CD4-positive, alpha-beta T cell treated with Interleukin-2 at 100 ng/mL for 4 hours (primary cell): ENCODE data around the gene BARX2.

Experiments
- DNase-seq: peaks from one replicate; pipeline ENCODE4 v3.0.0-alpha.2; 2020; ENCODE audit warnings: low spot score

Gene BARX2

DNA sequence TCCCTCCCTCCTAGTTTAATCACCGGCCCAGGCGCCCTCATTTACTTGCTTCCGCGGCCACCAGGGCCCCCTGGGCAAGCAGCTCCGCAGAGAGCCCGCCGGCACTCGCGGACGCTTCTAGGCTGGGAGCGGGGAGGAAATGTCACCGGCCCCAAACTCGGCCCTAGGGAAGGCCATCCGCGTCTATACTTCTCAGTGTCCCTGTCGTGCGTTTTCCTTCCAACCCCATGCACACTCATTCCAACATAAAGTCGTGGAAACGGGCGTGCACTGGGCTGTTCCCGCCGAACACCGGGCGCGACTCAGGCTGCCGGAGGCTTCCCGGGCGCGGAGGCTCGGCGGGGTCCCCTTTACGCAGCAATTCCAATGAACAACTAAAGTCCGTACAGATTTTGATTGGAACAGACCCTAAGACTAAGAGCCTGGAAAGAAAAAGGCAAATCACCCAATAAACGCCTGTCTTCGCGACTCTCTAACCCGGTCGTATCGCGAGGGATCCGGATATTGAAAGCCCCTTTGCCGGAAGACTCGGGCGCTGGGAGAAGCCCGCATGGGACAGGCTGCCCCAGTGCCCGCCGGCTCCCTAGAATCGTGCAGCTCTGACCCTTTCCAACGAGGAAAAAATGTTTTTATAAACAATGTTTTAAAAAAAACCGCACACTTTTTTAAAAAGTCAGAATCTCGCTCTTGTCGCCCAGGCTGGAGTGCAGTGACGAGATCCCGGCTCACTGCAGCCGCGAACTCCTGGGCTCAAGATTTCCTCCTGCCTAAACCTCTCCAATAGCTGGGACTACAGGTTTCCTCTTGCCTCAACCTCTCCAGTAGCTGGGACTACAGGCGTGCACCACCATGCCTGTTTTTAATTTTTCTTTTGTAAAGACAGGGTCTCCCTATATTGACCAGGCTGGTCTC, 1.3 kb upstream of the BARX2 start:
- DNase-seq = no peak

GRCh38 chr11:129374993-129375750, 476 bp upstream of the BARX2 start:
- DNase-seq = no peak

- DNase-seq = no peak
Observed at GRCh38 chr11:129376658-129377341, 1.2 kb downstream of the BARX2 start.

DNA sequence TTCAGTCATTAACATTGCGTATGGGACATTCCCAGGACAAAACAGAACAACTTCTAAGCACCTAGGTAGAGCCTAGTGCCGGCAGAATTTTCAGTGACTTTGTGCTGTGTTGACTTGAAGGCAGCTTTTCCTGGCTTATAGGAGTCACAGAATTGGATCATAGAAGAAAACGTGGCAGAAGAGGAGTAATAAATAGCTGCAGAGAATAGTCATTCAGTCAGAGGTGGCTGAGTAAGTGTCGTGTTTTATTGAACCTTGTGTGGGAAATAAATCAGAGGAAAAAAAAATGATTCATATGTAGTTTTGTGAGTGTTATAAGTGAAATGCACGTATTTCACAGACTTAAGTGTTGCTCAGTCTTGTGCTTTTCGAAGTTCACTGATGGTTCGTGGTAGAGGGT, 2.1 kb downstream of the BARX2 start:
- no peak for DNase-seq

- no peak for DNase-seq
Observed at GRCh38 chr11:129380413-129380812, 4.8 kb downstream of the BARX2 start.

DNA sequence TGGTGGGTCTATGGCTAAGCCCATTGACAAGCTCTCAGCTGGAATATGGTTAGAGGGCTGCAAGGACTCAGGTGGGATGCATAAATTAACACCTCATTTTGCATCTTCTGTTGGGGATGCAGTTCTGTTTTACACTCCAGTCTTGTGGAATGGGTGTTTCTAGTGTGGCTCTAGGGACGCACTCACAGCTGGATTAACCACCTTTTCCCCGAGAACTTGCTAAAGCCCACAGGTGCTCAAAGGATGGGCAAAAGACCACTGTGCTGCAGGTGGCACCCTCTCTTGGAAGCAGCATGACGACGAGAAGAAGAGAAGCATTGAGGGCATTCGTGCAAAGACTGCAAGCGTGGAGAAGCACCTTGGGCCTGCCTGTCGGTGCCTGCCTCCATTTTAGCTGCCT, 6.9 kb downstream of the BARX2 start:
- no peak for DNase-seq

DNA sequence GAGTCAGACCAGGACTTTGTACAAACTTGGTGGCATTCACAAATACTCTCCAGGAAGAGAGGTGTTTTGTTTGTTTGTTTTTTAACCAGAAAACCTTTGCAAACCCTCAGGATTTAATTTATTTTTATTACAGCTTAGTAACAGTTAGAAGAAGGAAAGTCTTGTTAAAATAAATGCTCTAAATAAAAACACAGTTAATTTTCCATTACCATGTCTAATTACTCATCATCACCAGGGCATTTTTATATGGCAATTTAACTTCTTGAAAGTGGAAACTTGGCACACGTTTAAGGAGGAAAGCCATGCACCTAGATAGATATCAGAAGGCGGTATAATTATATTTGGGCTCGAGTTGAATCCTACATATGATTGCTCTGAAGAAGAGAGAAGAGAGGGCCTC, 7.4 kb downstream of the BARX2 start:
- DNase-seq = no peak

- no peak for DNase-seq
Observed at GRCh38 chr11:129383502-129383901, 7.9 kb downstream of the BARX2 start.

- no peak for DNase-seq
Observed at GRCh38 chr11:129384415-129384814, 8.8 kb downstream of the BARX2 start.

- no peak for DNase-seq
Observed at GRCh38 chr11:129385801-129386200, 10.2 kb downstream of the BARX2 start.

- DNase-seq = no peak
Observed at GRCh38 chr11:129386795-129387397, 11.2 kb downstream of the BARX2 start.

GRCh38 chr11:129387434-129387833, 11.8 kb downstream of the BARX2 start:
- DNase-seq = no peak

GRCh38 chr11:129388824-129389223, 13.2 kb downstream of the BARX2 start:
- no peak for DNase-seq

GRCh38 chr11:129390303-129390821, 14.7 kb downstream of the BARX2 start:
- DNase-seq = no peak

- no peak for DNase-seq
Observed at GRCh38 chr11:129391360-129391759, 15.7 kb downstream of the BARX2 start.

GRCh38 chr11:129391821-129392220, 16.2 kb downstream of the BARX2 start:
- DNase-seq = no peak

GRCh38 chr11:129392995-129393394, 17.3 kb downstream of the BARX2 start:
- no peak for DNase-seq

- no peak for DNase-seq
Observed at GRCh38 chr11:129394709-129395108, 19.1 kb downstream of the BARX2 start.

DNA sequence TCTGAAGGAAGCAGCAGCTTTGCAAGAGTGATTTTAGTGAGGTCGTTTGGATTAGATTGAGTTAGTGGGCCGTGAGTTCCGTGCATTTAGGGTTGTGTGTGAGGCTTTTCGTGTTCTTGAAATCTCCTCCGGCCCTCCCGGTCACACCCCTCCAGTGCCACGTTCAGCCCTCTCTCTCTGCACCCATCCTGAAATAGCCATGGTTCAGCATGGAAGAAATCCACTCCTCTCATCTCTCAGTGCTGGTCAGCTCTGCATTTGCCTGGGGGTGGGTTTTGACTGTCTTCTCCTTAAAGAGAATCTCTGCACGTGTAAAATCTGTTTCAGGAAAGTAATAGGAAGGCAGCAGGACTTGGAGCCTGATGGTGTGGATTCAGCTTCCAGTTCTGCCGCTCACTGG, 19.8 kb downstream of the BARX2 start:
- DNase-seq = no peak

DNA sequence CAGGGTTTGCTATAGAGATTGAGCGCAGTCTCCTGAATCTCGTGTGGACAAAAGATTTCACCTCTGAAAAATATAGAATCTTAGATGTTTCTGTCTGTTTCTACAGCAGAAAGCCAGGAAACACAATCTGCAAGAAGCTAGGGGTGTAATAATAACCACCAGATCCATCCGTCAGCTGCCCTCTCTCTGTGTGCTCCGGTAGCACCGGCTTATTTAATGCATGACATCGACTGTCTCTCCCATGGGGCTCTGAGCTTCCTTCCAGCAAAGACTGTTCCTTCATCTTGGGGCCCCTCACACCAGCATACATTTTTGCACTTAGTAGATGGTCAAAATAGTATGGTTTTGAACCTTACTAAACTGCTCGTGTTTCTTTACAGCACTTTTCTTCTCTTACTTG, 20.2 kb downstream of the BARX2 start:
- DNase-seq = no peak

DNA sequence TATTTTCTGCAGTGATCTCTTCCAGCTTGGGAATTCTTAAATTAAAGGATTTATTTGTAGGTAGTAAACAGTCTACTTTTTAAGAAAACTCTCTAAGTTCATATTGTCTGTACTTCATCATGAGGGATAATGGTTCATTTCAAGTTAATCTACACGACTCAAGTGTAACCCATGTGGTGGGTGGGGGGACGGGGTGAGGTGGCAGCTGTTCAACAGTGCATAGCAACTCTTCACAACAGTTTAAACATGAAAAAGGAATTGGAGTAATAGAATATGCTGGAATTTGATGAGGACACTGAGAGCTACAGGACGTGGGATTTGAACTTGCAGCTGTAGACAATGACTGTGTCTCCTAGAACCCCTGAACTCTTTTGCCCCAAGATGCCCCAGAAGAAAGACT, 20.8 kb downstream of the BARX2 start:
- DNase-seq = no peak
